ENCODE data around the gene MPC2.

DNA sequence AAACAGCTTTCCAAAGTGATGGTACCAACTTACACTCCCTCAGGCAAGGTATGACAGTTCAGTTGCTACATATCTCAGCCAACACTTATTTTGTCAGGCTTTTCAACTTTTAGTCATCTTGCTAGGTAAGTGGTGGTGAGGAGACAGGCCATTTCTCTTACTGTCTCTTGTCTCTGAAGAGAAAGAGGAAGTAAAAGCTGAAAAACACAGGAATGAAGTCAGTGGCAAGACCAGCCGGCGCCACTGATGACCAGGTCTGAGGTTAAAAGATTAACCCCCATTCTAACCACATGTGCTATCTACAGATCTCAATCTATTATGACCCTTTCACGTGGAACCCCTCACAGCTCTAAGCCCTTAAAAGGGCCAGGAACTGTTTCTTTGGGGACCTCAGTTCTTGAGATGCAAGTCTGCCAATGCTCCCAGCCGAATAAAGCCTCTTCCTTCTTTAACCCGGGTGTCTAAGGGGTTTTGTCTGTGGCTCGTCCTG, 27.1 kb downstream of the MPC2 start:
- TF ChIP-seq, protein P1, sequence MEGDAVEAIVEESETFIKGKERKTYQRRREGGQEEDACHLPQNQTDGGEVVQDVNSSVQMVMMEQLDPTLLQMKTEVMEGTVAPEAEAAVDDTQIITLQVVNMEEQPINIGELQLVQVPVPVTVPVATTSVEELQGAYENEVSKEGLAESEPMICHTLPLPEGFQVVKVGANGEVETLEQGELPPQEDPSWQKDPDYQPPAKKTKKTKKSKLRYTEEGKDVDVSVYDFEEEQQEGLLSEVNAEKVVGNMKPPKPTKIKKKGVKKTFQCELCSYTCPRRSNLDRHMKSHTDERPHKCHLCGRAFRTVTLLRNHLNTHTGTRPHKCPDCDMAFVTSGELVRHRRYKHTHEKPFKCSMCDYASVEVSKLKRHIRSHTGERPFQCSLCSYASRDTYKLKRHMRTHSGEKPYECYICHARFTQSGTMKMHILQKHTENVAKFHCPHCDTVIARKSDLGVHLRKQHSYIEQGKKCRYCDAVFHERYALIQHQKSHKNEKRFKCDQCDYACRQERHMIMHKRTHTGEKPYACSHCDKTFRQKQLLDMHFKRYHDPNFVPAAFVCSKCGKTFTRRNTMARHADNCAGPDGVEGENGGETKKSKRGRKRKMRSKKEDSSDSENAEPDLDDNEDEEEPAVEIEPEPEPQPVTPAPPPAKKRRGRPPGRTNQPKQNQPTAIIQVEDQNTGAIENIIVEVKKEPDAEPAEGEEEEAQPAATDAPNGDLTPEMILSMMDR (IDR thresholded peaks at IDR 0.05; ENCODE audit: borderline replicate concordance, extremely low read depth, low read length, poor library complexity, severe bottlenecking): no peak
- TF ChIP-seq EZH2 (IDR thresholded peaks at IDR 0.05; ENCODE audit: borderline replicate concordance, low read depth, low read length, severe bottlenecking): no peak

All from DND-41 (cell line).